HL-60/S4 treated with phorbol 12-myristate 13-acetate at 8.2 ng/mL for 4 days and 3 days (cell line): ENCODE results near the gene NUB1.

Experiments
- in situ Hi-C: fragments of 300-500 bp; cut with MboI; formaldehyde crosslinking; loops from 2 replicates; pipeline ENCODE4 v1.15.0; 2022; ENCODE audit warnings: low sequenced_read_pairs

Gene NUB1

DNA sequence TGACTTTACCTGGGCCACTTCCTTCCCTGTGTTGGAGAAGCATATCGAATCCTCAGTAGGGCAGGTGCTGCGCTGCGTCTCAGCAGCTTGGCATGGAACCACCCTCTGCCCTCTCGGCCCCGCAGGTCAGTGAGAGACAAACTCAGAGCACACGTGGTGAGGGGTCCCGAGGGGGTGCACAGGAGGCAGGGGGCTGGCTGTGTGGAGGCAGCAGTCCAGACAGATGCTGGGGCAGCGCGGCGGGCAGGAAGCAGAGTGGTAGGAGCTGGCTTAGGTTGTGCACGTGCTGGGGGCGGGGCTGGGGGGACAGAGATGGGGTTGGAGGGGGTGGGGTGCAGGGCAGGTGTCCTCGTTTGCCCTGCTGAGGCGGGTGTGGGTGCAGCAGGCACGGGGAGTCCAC, 33.1 kb downstream of the NUB1 start:
- in situ Hi-C loops: loop anchor here (10.0 kb wide), 1 partner anchor 70 kb away; the partner anchor contains the start of gene CRYGN

DNA sequence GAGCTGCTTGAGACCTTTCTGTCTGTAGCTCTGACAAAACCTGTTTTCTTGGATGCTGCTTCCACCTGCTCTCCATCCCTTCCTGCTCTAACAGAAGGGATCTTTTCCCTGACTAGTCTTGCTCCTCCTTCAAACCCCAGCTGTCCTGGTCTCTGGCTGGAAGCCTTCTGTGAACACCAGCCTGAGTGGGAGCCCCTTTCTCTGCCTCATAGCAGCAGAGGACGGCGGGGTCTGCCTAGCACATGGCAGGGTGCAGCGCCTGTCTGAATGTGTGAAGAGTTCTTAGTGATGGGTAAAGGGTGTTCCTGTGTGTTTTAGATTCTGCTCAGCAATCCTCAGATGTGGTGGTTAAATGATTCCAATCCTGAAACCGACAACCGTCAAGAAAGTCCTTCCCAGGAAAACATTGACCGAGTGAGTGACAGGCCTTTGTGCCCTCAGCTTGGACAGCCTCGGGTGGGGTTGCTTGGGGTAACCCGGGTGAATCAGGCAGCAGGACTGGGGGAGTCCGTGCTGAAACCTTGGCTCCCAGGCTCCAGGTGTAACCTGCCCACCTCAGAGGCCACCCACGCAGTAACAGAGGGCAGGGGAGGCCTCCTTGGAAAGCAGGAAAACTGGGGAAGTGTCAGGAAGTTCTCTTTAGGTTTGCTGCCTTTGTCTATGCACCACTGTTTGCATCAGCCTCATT, 34.1 kb downstream of the NUB1 start:
- in situ Hi-C loops: loop anchor here (10.0 kb wide), 1 partner anchor 69 kb away; the partner anchor contains the start of gene CRYGN

DNA sequence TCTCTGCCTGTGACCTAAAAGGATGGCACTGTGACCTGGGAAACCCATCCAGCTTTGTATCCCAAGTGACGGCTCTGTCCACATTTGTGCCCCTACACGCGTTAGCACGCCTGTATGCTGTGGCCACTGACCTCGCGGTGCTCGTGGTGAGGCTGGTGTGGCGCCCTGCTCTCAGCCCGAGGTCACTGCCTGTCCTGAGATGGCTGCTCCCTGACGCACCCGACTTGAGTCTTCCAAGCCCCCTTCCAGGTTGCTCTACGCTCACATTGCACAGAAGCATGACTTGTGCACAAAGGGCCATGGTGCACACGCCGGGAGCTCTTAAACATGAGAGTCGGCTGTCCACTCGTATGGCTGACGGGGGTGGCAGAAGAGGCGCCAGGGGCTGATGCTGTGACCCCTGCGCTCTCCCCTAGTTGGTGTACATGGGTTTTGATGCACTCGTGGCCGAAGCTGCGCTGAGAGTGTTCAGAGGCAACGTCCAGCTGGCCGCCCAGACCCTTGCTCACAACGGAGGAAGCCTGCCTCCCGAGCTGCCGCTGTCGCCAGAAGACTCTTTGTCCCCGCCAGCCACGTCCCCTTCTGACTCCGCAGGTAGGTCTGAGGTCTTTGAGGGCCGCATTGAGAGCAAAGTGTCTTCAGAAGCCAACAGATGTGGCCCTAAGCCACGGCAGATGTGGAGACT, 34.7 kb downstream of the NUB1 start:
- in situ Hi-C loops: loop anchor here (10.0 kb wide), 1 partner anchor 68 kb away; the partner anchor contains the start of gene CRYGN

DNA sequence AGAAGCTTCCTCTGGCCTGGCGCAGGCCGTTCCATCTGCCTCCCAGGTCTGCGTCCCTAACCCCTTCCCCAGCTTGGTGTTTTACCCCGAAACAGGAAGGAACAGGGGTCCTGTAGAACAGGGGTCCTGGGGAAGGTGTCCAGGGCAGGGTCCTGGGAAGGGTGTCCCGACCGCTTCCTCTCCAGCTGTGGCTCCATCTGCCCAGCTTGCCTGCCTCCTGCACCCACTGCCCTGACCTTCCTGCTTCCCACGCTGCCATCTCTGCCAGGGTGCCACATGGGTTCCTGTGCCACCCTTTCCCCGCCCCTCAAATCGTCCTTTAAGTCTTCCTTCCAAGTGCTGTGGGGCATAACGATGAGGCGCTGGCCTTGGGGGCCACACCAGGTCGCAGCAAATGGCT, 35.8 kb downstream of the NUB1 start:
- in situ Hi-C loops: loop anchor here (10.0 kb wide), 1 partner anchor 67 kb away; the partner anchor contains the start of gene CRYGN

DNA sequence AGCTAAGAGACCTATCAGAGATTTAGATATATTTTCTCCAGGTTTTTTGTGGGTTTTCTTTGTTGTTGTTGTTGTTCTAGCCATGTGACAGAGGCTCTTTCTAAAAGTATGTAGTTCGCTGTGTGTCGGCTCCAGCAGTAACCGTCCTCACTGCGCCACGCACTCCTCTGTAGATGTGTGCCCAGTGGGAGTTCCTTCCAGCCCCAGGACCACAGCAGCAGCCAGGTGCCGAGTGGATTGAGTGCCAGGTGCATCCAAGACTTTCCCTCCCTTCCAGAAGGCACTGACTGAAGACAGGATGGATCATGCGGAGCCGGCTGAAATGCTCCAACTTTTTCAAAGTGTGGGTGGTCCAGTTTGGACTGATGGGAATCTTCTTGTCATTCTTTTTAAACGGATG, 36.4 kb downstream of the NUB1 start:
- in situ Hi-C loops: loop anchor here (10.0 kb wide), 1 partner anchor 67 kb away; the partner anchor contains the start of gene CRYGN

DNA sequence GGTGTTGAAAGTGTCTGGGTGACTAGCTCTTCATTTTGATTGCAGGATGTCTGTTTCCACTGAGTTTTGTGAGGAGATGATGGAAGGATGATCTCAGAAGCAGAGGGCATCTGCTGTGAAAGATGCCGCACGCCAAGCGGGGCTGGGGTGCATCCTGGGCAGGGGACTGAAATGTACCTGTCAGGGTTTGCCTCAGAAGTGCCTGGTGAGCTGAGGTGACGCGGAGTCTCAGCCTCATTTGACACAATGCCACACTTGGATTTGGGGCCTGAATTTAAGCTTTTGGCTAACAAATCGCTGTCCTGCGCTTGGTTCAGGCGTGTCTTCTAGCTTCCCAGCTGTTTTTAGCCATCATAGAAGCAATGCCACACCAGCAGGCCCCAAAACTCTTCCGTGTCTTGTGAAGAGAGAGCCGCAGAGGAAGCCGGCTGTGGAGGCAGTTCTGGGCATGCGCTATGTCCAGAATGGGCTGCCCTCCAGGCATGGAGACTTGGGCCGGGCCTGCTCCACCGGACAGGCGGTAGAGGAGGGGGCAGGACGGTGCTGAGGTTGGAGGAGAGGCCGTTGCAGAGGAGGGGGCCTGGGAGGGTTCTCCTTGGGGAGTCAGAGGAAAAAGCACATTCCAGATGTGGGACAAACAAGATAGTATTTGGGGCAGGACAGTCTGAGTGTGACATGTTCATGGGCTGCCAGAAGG, 37.0 kb downstream of the NUB1 start:
- in situ Hi-C loops: loop anchor here (10.0 kb wide), 1 partner anchor 66 kb away; the partner anchor contains the start of gene CRYGN

DNA sequence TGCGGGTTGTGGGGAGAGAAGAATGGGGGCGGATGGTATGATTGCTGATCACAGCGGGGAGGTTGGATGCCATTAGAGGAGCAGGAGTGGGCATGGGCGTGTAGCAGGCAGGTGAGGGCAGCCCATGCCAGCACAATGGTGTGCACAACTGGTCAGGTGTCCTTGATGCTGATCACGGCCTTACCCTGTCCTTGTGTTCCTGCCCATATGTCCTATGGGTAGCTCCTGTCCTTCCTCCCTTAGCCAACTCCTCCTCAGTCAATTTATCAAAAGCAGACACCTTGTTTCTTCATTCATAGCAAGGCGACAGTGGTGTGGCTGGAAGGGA, 37.5 kb downstream of the NUB1 start:
- in situ Hi-C loops: loop anchor here (10.0 kb wide), 1 partner anchor 66 kb away; the partner anchor contains the start of gene CRYGN

DNA sequence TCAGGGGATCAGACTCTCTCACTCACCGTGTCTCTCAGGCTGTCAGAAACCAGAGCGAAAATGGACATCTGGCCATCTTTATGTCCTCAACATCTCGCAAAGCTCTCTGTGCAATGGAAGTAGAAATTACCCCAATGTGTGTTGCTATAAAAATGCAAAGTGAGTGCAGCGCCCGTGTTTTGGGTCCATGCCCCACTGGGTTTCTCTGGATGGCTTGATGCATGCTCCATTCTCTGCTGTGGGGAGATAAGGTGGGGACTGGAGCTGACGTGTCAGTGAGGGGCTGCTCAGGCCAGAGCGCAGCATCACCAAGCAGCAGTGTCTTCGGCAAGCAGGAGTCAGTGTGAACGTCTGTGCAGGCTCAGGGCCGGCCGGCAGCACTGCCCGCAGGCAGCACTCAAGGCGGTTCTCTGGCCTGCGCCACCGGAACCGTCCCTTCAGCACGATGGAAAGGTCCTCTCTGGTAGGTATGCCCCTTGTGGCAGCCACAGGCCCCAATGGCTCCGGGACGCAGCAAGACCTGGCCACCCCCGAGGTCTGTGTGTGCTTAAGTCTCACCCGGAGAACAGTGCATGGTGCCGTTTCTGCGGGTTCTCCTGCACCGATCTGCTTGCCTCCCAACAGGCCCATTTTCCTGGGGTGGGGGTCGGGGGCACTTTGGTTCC, 38.1 kb downstream of the NUB1 start:
- in situ Hi-C loops: loop anchor here (10.0 kb wide), 1 partner anchor 65 kb away; the partner anchor contains the start of gene CRYGN

DNA sequence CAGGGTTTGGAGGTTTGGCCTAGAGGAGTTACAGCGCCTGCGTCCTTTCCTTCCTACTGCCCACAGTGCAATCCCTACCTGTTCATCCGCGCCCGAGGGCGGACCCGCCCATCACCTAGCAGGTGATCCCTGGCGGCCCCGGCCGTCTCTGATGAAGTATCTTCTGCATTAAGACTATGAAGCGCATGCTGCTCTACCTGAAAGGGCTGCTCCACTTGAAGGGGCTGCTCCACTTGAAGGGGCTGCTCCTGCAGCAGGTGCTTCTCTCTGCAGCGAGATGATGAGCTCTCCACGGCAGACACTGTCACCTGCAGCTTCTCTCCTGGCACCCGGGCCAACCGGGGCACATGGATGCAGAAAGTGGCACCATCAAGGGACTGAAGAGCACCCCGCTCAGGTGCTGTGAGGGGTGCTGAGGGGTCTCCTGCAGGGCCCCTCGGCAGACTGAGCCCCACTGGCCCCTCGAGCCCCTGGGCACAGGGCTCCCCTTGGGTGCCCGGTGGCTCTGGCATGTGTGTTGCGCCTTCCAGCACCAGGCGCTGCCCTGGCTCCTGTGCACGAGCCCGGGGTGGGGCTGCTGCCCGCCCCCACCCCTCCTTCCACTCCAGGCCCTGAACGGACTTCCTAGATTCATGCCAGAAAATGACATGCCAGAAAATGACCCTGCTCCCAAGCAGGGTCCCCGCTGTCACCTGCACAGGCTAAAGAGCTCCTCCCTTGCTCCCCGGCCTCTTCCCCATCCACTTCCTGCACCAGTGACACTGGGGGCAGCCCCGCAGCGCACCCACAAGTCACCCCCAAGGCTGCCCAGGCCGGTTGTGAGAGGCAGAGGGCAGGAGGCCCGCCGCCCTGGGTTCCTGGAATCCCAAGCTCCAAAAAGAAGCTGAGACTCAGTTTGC, 38.8 kb downstream of the NUB1 start:
- in situ Hi-C loops: no loop called here

DNA sequence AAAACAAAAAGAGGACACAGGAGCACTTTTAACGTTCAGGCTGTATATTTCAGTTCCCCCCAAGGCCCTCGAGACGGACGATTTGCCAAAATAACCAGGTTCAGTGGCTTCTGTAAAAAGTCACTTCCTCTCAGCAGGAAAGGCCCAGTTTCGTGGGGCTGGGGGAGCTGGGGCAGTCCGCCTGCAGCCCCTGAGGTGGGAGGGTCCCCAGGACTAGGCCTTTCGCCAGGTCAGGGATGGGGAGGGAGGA, 39.4 kb downstream of the NUB1 start:
- in situ Hi-C loops: no loop called here

DNA sequence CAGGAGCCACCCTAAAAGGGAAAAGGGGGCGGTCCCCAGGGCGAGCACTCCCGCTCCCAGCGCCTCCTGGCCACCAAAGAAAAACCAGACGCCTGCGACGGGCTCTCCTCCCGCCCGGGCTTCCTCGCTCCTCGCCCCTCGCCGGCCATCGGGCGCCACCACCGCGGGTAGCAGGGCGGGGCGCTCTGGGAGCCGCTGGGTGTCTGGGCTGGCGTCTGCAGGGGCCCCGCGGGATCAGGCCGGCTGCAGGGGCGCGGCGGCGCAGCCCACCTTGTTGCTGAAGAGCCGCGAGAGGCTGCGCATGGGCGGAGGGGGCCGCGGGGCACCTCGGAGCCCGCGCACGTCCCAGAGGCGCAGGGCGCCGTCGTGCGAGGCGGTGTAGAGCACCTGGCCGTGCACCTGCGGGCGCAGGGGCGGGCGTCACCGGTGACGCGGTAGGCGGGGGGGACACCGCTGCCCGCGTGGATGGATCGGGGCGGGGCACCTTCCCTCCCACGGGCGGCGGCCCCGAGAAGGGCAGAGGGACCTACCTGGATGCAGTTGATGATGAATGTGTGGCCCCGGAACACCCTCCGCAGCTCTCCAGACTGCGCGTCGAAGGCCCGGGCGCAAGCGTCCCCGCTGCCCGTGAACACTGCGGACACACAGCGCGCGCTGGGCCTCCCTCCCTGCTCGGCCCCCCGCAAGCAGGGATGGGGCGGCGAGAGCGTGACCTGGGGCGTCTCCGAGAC, 39.9 kb downstream of the NUB1 start:
- in situ Hi-C loops: no loop called here

DNA sequence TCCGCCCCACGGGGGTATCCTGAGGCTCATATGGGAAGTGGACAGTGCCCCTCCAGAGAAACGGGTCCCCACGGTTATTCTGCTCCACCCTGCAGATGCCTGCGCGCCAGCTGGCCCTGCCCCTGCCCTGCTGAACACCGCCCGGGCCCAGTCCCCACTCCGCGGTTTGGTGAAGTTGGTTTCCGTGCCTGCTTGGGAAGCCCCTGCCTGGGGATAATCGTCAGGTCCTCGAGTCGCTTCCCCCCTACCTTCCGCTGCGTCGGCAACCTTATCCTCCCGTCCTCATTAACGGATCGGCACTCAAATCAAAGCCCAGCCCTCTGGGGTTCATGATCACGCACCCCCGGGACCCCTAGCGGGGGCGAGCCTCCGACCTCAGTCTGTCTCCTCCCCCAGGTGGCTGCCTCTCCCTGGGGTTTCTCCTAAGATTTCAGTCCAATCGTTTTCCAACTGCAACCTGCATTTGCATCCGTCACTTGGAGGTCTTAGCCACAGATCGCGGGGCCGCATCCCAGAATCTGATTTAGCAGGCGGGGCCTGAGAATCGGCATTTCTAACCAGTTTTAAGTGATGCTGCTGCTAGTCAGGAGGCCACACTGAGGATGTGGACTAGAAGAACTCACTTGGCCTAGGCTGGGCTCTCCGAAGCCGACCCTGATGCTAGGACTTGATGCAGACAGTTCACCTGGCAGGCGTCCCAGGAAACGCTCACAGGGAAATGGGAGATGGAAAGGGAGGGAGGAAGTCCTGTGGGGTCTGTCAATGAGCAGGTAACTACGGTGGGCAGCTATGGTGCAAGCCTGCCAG, 40.7 kb downstream of the NUB1 start:
- in situ Hi-C loops: no loop called here

DNA sequence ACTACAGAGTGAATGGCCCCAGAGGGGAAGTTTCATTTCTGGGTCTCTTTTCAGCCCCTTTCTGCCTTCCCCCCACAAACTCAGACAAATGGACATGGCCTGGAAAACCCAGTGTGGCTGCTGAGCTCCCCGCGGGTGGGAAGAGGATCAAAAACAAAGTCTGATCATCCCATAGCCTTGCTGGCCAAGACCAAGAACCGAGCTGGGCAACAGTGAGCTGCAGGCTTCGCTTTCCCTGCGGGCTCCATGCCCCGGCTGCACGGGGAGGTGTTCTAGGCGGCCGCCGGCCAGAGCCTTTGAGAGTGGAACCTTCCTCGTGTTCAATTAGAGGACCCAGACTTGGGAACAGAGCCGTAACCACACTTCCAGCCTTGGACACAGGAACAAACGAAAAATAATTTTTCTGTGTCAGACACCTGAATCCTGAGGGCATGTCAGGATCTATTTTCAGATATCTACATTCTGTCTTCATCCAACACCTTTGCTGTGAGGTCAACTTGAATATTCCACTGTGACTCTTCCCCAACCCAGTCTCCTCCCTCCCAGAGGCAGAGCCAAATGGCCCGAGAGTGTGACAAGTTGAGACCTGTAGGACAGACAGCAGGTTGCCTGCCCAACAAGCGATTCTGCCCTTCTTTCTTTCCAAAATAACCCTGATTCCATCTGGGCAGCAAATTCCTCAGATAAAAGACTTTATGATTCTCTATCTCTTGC, 42.2 kb downstream of the NUB1 start:
- in situ Hi-C loops: no loop called here

DNA sequence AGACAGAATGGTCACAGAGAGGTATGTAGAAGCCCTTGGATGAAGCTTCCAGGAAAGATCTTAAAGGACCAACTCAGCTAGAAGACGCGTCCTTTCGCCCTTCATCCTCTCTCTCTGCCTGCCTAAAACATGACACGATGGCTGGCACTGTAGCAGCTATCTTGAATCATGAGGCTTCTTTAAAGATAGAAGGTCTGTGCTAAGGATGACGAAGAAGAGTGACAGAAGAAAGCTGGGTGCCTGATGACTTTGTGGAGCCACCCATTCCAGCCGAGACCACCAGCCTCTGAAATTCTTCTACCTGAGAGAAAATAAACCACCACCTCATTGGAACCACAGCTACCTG, 42.7 kb downstream of the NUB1 start:
- in situ Hi-C loops: no loop called here

DNA sequence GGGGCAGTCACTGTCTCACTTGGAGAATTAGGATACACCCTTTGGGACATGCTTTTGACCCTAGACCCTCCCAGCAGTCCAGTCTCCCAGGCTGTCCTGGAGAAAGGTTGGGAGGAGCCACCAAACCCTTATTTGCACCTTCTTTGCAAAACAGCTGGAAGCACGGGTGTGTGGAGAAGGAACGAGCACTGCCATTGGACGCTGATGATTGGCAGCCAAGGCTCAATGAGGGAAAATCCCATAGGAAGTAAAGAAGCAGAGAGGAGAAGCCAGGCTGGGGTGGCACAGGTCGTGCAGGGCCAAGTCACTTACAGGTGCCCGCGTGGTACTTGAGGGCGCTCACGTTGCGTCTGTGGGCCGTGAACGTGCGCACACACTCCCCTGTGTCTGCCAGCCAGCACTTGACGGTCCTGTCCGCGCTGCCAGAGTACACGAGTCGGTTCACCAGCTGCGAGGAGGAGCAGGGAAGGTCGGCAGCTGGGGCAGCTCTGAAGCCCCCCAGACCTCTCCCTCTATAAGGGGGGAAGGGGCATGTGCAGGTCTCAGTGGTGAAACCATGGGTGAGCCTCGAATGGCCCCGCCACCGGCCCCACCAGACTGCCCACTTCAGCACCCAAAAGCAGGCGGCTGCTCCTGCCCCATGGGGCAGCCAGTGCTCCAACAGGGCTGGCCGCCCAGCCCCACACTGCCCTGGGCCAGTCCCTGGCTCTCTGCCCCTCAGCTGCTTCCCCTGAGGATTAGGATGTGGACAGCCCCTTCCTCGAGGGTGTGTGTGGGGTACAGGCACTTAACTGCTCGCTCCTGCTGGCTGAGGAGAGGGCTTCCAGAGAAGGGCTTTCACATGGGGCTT, 43.4 kb downstream of the NUB1 start:
- in situ Hi-C loops: no loop called here

DNA sequence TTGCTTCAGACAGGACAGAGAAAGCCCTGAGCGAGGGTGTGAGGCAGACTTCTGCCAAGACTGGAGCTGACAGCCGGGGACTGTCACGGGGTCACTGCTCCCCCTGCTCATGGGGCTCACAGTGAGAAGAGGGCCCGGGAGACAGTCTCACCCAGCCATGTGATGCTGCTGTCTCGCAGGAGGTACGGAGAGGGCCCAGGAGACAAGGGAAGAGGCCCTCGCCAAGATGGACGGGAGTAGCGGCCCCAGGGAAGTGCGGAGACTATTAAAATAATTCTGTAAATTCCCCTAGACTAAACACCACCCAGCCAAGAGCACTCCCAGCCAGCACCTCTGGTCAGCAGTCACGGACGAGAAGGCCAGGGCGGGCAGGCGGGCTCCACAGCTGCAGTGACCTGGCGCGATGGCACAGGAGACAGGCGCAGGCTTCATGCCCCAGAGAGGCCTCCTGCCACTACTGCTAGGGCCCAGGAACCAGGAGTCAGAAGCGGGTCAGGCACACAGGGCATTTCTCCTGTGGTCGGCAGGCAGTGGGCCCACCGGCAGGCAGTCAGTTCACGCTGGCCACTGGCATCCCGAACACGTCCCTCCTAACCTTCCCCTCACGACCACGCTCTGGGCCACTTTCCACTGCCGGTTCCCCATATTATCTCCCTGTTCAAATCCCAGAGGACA, 44.2 kb downstream of the NUB1 start:
- in situ Hi-C loops: no loop called here
